Skin epidermis (tissue), 12 donors: ENCODE data around the gene PLSCR2.
"Not testable (repeated sequence)": the region's sequence is repeated elsewhere in the genome, so short reads cannot be mapped to it uniquely, and the experiment has no call there.

Source experiments
- H3K27ac ChIP-seq, 21 experiments: fragments of 200-600 bp; sonication (generic) in 11 of 21; one replicate each; pipeline ENCODE4 v1.5.0; 2020; ENCODE audit warnings: mild to moderate bottlenecking in 3 of 21, inconsistent platforms in 2 of 21, moderate library complexity in 2 of 21
- H3K4me3 ChIP-seq, 7 experiments: fragments of 200-600 bp; sonication (generic) in 2 of 7; one replicate each; pipeline ENCODE4 v1.5.0; 2020; ENCODE audit warnings: inconsistent platforms in 2 of 7, mild to moderate bottlenecking in 2 of 7, moderate library complexity in 1 of 7

Gene PLSCR2

DNA sequence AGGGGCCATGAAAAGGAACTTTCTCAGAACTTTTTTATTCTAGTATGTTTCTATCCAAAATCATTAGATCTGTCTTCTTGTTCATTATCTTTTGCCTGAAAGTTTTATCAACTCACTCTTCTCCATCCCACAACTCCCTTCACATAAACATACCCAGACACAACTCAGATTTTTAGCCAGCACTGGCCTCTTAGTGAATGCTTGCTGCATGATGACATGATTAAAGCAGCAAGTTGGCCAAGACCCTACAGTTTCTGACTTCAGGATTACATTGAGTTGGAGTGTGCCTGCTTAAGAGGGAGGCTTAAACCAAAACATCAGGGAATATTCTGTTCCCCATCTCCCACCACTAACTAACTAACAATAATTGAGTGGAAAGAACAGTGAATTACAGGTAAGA, 38.1 kb downstream of the PLSCR2 start:
- Histone ChIP-seq H3K27ac (no peak overlapping the region), H3K4me3 (no peak overlapping the region)

DNA sequence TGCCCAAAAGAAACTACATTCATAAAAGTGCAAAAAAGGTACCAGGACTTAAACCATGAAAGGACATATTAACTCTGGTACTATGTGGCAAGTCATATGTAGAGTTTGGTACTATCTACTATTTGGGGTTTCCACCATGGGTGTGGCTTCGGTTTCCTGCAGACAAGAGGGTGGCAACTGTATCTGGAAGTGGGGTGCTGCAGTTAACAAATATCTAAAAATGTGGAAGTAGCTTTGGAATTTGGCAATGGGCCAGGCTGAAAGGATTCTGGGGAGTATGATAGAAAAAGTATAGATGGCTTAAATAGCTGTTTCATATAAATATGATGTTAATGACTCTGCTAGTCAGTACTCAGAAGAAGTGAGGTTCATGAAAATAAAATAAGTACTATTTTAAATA, 44.0 kb downstream of the PLSCR2 start:
- H3K4me3 ChIP-seq: no peak overlapping the region
- H3K27ac ChIP-seq: no peak overlapping the region

DNA sequence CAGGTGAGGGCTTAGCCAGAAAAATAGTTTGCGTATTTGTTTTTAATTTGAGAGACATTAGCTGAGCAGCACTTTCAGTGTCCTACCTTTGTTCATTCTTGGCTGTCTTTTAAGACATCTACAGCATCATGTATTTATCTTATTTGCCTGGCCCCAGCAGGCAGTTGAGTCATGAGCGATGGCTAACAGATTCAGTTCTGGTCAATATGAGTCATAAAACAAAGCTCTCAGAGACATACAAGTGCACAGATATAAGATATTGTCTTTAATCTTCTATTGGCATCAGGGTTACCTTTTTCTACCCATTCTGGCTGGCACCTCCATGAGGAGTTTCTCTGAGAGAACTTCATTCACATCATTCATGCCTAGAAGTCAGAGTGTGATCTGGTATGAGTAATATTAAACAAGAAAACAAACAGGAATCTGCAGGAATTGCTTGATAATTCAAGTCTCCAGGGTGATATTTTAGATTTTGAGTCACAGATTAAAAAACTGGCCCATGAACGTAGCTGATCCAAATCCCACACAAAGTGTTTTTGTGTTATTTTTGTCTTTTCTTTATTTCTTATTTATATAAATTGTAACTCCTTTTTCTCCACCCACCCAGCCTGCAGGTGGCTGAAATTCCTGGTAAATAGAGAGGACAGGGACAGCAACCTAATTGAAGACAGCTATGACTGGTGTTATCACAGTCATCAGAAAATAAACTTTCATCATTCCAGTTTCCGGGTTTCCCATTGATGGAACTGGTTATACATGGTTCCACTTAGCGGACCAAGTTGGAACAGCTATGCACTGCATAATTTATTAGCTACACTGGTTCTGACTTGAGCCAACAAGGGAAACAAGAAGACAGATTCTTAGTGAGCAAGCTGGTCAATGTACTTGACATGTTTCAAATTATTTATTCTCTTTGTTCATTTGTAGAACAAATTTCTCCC, 47.3 kb downstream of the PLSCR2 start:
- no peak overlapping the region for H3K4me3 ChIP-seq
- no peak overlapping the region for H3K27ac ChIP-seq

DNA sequence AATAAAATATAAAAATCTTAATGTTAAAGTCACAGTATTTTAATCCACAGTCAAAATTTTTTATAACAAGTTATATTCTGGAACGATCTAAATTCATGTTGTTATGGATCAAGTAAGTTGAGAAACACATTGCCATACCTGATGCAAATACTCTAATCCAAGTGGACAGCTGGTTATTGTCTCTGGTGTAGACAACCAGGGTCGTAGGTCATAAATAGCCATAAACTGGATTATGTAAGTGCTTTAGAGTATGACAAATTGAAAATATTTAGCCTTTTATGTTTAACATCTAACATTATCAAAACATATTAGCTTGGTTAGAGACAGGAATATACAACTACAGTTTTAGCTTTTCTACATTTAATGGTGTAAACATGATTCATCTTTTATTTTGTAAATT, 53.0 kb downstream of the PLSCR2 start:
- Histone ChIP-seq H3K4me3 (no peak overlapping the region), H3K27ac (no peak overlapping the region)

DNA sequence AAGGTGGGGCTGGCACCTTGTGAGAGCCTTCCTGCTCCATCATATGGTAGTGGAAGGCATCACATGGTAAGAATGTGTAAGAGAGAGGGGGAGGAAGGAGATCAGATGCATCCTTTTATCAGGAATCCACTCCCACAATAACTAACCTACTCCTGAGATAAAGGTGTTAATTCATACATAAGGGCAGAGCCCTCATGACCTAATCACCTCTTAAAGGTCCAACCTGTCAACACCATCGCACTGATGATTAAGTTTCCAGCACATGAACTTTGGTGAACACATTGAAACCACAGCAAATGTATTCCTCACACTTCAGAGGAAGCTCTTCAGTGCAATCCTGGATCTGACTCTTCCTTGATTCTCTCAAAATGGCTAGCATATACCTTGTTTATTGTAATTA, 55.4 kb downstream of the PLSCR2 start:
- Histone ChIP-seq H3K4me3 (no peak overlapping the region), H3K27ac (no peak overlapping the region)

DNA sequence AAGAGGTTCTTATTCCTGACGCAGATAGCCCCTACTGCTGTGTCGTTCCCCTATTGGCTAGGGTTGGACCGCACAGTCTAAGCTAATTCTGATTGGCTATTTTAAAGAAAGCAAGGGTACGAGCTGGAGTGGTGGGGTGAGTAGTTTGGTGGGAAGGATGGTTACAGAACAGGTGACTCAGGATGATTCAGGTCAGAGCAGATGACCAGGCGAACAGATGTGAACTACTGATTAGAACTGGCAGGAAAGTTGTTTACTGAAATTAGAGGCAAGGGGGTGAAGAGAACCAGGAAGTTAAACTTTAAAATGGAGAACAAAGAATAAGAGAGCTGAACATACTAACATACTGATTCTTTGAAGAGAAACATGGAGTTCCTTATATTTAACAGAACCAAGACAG, 56.6 kb downstream of the PLSCR2 start:
- H3K27ac ChIP-seq, H3K4me3 ChIP-seq: not testable (repeated sequence)

DNA sequence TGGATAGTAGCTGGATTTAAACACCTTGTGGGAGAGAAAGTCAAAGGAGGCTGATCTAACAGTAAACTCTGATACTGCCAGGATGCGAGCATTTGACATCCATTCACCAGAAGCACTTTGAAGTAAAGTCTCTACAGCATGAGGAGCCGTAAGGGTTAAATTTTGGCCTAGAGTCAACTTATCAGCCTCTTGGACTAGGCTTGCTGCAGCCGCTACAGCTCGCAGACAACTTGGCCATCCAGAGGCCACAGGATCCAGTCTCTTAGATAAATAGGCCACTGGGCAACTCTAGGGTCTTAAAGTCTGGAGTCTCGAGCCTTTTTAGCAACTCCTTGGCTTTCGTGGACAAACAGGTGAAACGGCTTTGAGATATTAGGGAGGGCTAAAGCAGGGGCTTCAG, 61.4 kb downstream of the PLSCR2 start:
- Histone ChIP-seq H3K4me3 (no peak overlapping the region), H3K27ac (no peak overlapping the region)

DNA sequence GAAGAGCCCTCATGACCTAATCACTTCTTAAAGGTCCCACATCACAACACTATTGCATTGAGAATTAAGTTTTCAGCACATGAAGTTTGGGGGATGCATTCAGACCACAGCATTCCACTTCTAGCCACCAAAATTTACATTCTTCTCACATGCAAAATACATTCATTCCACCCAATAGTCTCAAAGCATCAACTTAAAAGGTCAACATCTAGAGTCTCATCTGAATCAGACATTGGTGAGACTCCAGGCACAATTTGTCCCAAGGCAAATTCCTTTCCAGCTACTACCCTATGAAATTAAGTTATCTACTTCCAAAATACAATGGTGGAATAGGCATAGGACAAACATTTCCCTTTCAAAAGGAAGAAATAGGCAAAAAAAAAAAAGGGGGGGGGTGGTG, 64.9 kb downstream of the PLSCR2 start:
- no peak overlapping the region for H3K4me3 ChIP-seq
- H3K27ac ChIP-seq: no peak overlapping the region

DNA sequence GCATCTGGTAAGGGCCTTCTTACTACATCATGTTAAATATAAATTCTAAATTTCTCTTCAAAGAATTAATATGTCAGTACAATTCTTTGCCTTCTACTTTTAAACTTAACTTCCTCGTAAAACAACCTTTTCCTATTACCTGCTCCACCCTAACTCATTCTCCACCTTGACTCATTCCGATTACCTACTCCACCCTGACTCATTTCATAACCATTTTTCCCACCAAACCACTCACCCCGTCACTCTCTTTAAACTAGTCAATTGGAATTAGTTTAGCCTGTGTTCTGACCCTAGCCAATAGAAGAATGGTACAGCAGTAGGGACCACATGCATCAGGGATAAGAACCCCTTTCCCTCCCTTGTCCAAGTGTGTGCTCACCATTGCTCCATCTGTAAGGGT, 65.6 kb downstream of the PLSCR2 start:
- H3K4me3 ChIP-seq: no peak overlapping the region
- no peak overlapping the region for H3K27ac ChIP-seq

DNA sequence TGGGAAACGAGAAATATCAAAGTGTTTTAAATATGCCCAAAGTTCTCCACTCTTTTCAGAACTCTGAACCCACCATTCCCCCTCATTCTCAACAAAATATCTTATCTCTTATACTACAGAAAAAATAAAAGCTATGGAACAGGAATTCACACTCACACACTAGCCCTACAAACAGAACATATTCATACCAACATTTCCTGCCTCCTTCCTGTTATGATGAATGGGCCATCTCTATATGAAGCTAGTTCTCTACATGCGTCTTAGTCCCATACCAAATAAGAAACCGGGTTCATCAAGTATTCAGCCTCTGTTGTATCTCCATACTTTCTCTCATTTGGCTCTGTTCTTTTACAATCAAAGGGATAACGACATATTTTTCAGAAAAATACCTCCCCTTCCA, 72.6 kb downstream of the PLSCR2 start:
- no peak overlapping the region for H3K4me3 ChIP-seq

DNA sequence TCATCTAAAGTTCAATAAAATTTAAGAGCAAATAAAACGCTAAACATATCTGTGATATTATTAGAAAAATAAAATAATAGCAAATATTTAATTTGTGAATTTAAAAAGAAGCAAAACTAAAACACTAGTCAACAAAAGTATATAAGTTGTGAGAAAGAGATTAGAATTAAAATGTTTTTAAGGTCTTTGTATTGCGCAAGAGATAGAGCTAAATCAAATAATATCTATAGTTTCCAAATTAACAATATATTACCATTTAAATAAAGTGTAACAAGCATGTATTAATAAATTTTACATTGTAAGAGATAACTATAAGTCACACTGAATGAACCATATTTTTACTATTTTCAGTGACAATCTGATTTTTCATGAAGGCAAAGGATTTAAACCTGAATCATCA, 74.2 kb downstream of the PLSCR2 start:
- Histone ChIP-seq H3K27ac (no peak overlapping the region), H3K4me3 (no peak overlapping the region)

More for the DNA sequence above, 72.6 kb downstream of the PLSCR2 start:
- H3K27ac ChIP-seq: no peak overlapping the region

DNA sequence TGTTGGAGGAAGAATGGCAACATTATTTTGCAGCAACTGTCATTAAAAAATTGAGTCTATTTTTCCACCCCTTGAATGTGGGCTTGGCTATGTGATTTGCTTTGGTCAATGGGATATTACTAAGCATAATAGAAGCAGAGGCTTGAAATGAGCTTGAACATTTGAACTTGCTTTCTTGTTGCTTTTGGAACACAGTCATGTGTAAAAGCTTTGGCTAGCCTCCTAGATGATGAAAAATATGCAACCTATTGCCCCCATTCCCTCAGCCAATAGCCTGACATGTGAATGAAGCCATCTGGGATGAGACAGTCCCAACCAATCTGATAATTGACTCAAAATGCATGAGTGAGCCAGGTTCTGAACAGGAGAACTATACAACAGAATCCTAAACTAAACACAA, 78.4 kb downstream of the PLSCR2 start:
- H3K27ac ChIP-seq: no peak overlapping the region
- H3K4me3 ChIP-seq: no peak overlapping the region

DNA sequence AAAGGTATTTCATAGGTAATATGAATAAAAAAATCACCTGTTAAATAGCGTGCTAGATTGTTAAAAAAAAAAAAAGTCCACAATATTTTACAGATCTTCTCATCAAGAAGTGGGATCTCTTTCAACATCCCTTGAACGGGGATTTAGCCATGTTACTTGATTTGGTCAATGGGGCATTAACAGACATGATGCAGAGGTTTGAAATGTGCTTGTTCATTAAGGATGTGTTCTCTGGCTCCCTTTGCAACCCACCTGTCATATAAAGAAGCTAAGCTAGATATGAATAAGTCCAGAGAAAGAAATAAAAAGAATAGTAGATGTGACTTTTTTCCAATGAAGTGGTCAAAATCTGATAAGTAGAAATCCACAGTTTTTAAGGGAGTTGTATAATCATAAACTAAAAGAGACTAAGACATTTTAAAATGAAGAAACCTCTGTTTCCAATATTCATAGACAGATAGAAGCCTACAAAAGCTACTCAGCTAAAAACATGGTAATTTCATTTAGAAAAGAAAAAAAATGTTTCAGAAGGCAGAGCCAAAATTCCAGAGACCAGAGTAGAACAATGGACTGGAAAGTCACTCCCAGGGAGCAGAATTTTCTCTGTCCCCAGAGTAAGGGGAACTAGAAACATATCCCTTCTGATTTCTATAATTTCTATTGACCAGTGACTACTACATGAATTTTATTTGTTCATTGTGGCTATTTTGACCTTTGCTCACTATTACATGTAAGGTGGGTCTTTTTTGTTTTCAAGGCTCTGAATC, 79.2 kb downstream of the PLSCR2 start:
- H3K4me3 ChIP-seq: no peak overlapping the region
- no peak overlapping the region for H3K27ac ChIP-seq

DNA sequence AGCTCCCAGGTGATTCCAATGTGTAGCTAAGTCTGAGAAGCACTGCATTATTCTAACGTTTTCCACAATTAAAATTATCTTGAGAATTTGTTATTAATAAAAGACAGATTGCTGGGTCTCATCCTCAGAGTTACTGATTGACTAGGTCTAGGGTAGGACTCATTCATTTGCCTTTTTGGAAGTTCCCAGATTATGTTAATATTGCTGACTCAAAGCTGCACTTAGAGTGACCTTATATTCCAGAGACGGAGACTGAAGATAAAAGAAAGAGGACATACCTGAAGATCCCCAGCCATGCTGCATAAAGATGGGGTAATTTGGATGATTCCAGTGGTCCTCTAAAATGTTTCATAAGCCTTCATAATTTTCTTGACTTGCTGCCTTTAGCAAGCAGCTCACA, 81.8 kb downstream of the PLSCR2 start:
- no peak overlapping the region for H3K4me3 ChIP-seq
- no peak overlapping the region for H3K27ac ChIP-seq

DNA sequence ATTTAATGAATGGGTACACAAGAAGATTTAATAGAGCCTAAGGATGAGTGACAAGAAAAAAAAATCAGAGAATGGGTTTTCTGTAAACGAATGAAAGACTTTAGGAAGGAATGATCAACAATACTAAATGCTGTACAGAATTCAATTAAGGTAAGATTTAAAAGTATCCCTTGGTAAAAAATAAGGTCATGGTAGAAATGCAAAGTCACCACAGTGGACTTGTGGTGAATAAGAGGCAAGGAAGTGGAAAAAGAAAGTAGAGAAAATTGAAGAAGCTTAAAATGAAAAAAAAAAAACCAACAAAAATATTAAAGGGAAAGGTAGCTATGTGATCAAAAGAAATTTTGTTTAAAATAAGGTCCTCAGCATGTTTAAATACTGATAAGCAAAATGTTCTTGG, 82.4 kb downstream of the PLSCR2 start:
- H3K4me3 ChIP-seq: no peak overlapping the region
- no peak overlapping the region for H3K27ac ChIP-seq

DNA sequence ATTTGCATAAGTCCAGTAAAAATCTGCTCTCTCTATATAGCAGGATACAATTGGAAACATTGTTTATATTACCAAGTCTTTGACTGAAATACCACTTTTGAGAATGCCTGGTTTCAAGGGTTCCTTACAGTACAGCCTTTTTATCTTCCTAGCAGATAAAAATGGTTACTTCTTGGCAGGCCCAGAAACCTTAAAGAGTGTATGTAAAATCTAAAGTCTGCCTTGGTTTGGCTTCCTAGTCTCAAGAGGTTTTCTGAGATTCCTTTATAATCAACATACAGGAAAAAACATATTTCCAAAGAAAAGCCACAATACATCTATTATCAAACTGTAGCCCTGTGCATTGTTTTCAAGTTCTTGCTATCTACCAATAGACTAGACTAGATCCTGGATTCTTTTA, 84.6 kb downstream of the PLSCR2 start:
- H3K4me3 ChIP-seq: no peak overlapping the region

More for the DNA sequence above, 84.6 kb downstream of the PLSCR2 start:
- no peak overlapping the region for H3K27ac ChIP-seq
